Measurements from ENCODE around the gene TTC23.

Gene TTC23

GRCh38 chr15:99099661-99100060, 149.7 kb downstream of the TTC23 start:
- no peak for TF ChIP-seq CTCF (conservative IDR thresholded peaks at IDR 0.05)
- no peak overlapping the region for H3K27ac ChIP-seq

- no peak for TF ChIP-seq CTCF (conservative IDR thresholded peaks at IDR 0.05)
- no peak overlapping the region for H3K27ac ChIP-seq
These were observed 150.4 kb downstream of the TTC23 start for GRCh38 chr15:99098991-99099390.

GRCh38 chr15:99098426-99098825, 151.0 kb downstream of the TTC23 start:
- no peak overlapping the region for H3K27ac ChIP-seq
- TF ChIP-seq CTCF (conservative IDR thresholded peaks at IDR 0.05), result no peak

GRCh38 chr15:99097441-99098410, 151.7 kb downstream of the TTC23 start:
- no peak overlapping the region for H3K27ac ChIP-seq
- no peak for TF ChIP-seq CTCF (conservative IDR thresholded peaks at IDR 0.05)

- no peak for TF ChIP-seq CTCF (conservative IDR thresholded peaks at IDR 0.05)
- H3K27ac ChIP-seq, result no peak overlapping the region
These were observed 152.4 kb downstream of the TTC23 start for GRCh38 chr15:99096894-99097426.

- no peak for TF ChIP-seq CTCF (conservative IDR thresholded peaks at IDR 0.05)
- no peak overlapping the region for H3K27ac ChIP-seq
These were observed 153.0 kb downstream of the TTC23 start for GRCh38 chr15:99096173-99096893.

GRCh38 chr15:99095626-99096025, 153.8 kb downstream of the TTC23 start:
- H3K27ac ChIP-seq, result no peak overlapping the region
- no peak for TF ChIP-seq CTCF (conservative IDR thresholded peaks at IDR 0.05)
